Transverse colon (tissue), 4 donors: Measurements from ENCODE around the gene FAM221A.

Experiments used
- CTCF ChIP-seq, 5 experiments: fragments of 200-600 bp in 3 of 5; fragments of 450-650 bp in 2 of 5; sonication (generic) in 3 of 5; IDR thresholded peaks; 1 replicate in 2 of 5; 2 replicates in 3 of 5; pipeline ENCODE4 v1.5.1; 2016 to 2017; ENCODE audit warnings: antibody characterized with exemption in 5 of 5, inconsistent platforms in 3 of 5, mild to moderate bottlenecking in 2 of 5, moderate library complexity in 1 of 5
- POLR2A ChIP-seq: fragments of 450-650 bp; IDR thresholded peaks from one replicate; pipeline ENCODE4 v1.6.1; 2016; ENCODE audit warnings: antibody characterized with exemption, mild to moderate bottlenecking, moderate library complexity
- POLR2AphosphoS5 ChIP-seq, 3 donors: sonication (generic); formaldehyde crosslinking; IDR thresholded peaks; one replicate each; pipeline ENCODE4 v1.6.1; 2016; ENCODE audit warnings: antibody characterized with exemption in 3 of 3

GRCh38 chr7:23743226-23743625 is 63.2 kb downstream of the FAM221A start:
- TF ChIP-seq POLR2A = no peak
- no peak for TF ChIP-seq CTCF (IDR thresholded peaks at IDR 0.05)
- no peak for TF ChIP-seq POLR2AphosphoS5 (IDR thresholded peaks at IDR 0.05)
